GM12878 (cell line): Measurements from ENCODE around the gene LMX1A.

Experiments used
- BCLAF1 ChIP-seq: fragments of 450-650 bp; IDR thresholded peaks from 2 replicates; pipeline ENCODE4 v1.6.1; 2017; ENCODE audit warnings: antibody characterized with exemption, mild to moderate bottlenecking, moderate library complexity
- BHLHE40 ChIP-seq, 2 experiments: fragments of 450-650 bp in 1 of 2; IDR thresholded peaks; 2 replicates each; pipeline ENCODE4 v1.6.1; 2011 to 2017; ENCODE audit warnings: low read depth in 2 of 2, borderline replicate concordance in 1 of 2, improper control_type of control experiment in 1 of 2, low read length in 1 of 2, mild to moderate bottlenecking in 1 of 2
- CTCF ChIP-seq, 3 experiments: IDR thresholded peaks in 2 of 3; conservative IDR thresholded peaks in 1 of 3; 2 replicates each; pipeline ENCODE4 v1.5.1; 2011; ENCODE audit warnings: low read depth in 3 of 3, low read length in 3 of 3, mild to moderate bottlenecking in 3 of 3, control low read depth in 2 of 3, moderate library complexity in 2 of 3, inconsistent platforms in 1 of 3, mixed read lengths in 1 of 3; ENCODE audit not compliant: control insufficient read depth in 2 of 3, insufficient read depth in 1 of 3; ENCODE audit errors: extremely low read depth in 1 of 3
- HDGF ChIP-seq: fragments of 450-650 bp; IDR thresholded peaks from 2 replicates; pipeline ENCODE4 v1.6.1; 2016; ENCODE audit warnings: antibody characterized with exemption
- MTA2 ChIP-seq: fragments of 450-650 bp; IDR thresholded peaks from 2 replicates; pipeline ENCODE4 v1.6.1; 2016; ENCODE audit warnings: low read depth, mild to moderate bottlenecking, moderate library complexity
- NRF1 ChIP-seq: conservative IDR thresholded peaks from 2 replicates; pipeline ENCODE4 v1.6.1; 2011; ENCODE audit warnings: mild to moderate bottlenecking, low read depth, low read length, improper control_type of control experiment
- POLR2AphosphoS5 ChIP-seq: IDR thresholded peaks from 2 replicates; pipeline ENCODE4 v1.6.1; 2011; ENCODE audit warnings: mild to moderate bottlenecking, low read length, inconsistent platforms
- REST ChIP-seq: IDR thresholded peaks from 2 replicates; pipeline ENCODE4 v1.6.1; 2012; ENCODE audit warnings: mild to moderate bottlenecking, low read depth, low read length
- TARDBP ChIP-seq: IDR thresholded peaks from 2 replicates; pipeline ENCODE4 v1.6.1; 2016; ENCODE audit warnings: borderline replicate concordance

GRCh38 chr1:165351863-165352441 is 4.6 kb downstream of the LMX1A start:
- TF ChIP-seq TARDBP (no peak), BCLAF1 (no peak), HDGF (no peak), MTA2 (no peak), POLR2AphosphoS5 (no peak), CTCF (IDR thresholded peaks at IDR 0.05 in 2 of 3, conservative IDR thresholded peaks at IDR 0.05 in 1 of 3; ENCODE audit: control insufficient read depth in 2 of 3, extremely low read depth in 1 of 3, insufficient read depth in 1 of 3, low read depth in 3 of 3, low read length in 3 of 3) (no peak), REST (no peak), NRF1 (no peak), BHLHE40 (IDR thresholded peaks at IDR 0.05; ENCODE audit: borderline replicate concordance in 1 of 2, low read depth in 2 of 2, low read length in 1 of 2) (no peak)
